T-cell (primary cell): Measurements from ENCODE around the gene CCDC127. TPM values are rescaled to one million over a fixed set of nuclear protein-coding genes. Genes with fewer than 3 reads are reported as not detected.
"Not testable (repeated sequence)": the region's sequence is repeated elsewhere in the genome, so short reads cannot be mapped to it uniquely, and the experiment has no call there.

Experiments used
- ATAC-seq, 4 experiments: fragments of 200-7000 bp in 3 of 4; fragments of 150-1000 bp in 1 of 4; cut with Tn5 transposase; replicated peaks in 1 of 4; 1 replicate in 3 of 4; 2 replicates in 1 of 4; pipeline ENCODE4 v1.10.0; 2021; ENCODE audit warnings: moderate library complexity in 3 of 4, mild to moderate bottlenecking in 2 of 4, moderate number of reproducible peaks in 1 of 4
- CTCF ChIA-PET, 2 donors: fragments of 300-600 bp; sonication (Branson Sonifier 250); formaldehyde crosslinking; loops; one replicate each; lab custom pipeline; 2022; ENCODE audit warnings: antibody characterized with exemption in 2 of 2; lab: Charles Lee
- POLR2A ChIA-PET, 2 donors: fragments of 300-600 bp; sonication (Branson Sonifier 250); formaldehyde crosslinking; loops; one replicate each; lab custom pipeline; 2022; ENCODE audit warnings: antibody characterized with exemption in 2 of 2; lab: Charles Lee
- DNase-seq, 35 experiments: peaks; one replicate each; pipeline versions ENCODE4 v3.0.0 to v3.0.0-alpha.2; 2013 to 2023
- H3K27ac ChIP-seq: one replicate; pipeline ENCODE4 v1.5.1; 2013; ENCODE audit warnings: low read length
- H3K27me3 ChIP-seq, 2 experiments: replicated peaks in 1 of 2; 1 replicate in 1 of 2; 2 replicates in 1 of 2; pipeline versions ENCODE4 v1.6.1 to v1.7.0; 2013; ENCODE audit warnings: low read length in 1 of 2, mixed read lengths in 1 of 2; ENCODE audit not compliant: control insufficient read depth in 2 of 2, insufficient read depth in 2 of 2; ENCODE audit errors: extremely low read depth in 1 of 2
- H3K36me3 ChIP-seq, 2 donors: 1 replicate in 1 of 2; 2 replicates in 1 of 2; pipeline versions ENCODE4 v1.6.1 to v1.7.0; 2013; ENCODE audit warnings: low read length in 1 of 2; ENCODE audit not compliant: control insufficient read depth in 2 of 2, insufficient read depth in 1 of 2; ENCODE audit errors: extremely low read depth in 1 of 2
- H3K4me1 ChIP-seq, 2 experiments: 1 replicate in 1 of 2; 2 replicates in 1 of 2; pipeline versions ENCODE4 v1.6.1 to v1.7.0; 2013; ENCODE audit warnings: low read length in 2 of 2, mixed read lengths in 1 of 2; ENCODE audit not compliant: insufficient read depth in 2 of 2, control insufficient read depth in 1 of 2; ENCODE audit errors: extremely low read depth in 1 of 2
- H3K4me3 ChIP-seq, 2 donors: 1 replicate in 1 of 2; 2 replicates in 1 of 2; pipeline versions ENCODE4 v1.5.1 to v1.7.0; 2013; ENCODE audit warnings: mild to moderate bottlenecking in 2 of 2, low read length in 1 of 2, moderate library complexity in 1 of 2; ENCODE audit not compliant: control insufficient read depth in 1 of 2; ENCODE audit errors: extremely low read depth in 1 of 2
- H3K9me3 ChIP-seq: 2 replicates; pipeline ENCODE4 v1.7.0; 2013
- H3K27ac Mint-ChIP-seq, 2 donors: one replicate each; pipeline ENCODE4 v1.8.0; 2020 to 2021; ENCODE audit warnings: mild to moderate bottlenecking in 2 of 2, mixed read lengths in 2 of 2
- H3K27me3 Mint-ChIP-seq, 2 donors: one replicate each; pipeline ENCODE4 v1.8.0; 2021 to 2022; ENCODE audit warnings: mixed read lengths in 2 of 2
- H3K36me3 Mint-ChIP-seq: one replicate; pipeline ENCODE4 v1.8.0; 2021; ENCODE audit warnings: mixed read lengths
- H3K4me1 Mint-ChIP-seq, 3 donors: one replicate each; pipeline ENCODE4 v1.8.0; 2020 to 2022; ENCODE audit warnings: mixed read lengths in 3 of 3, mild to moderate bottlenecking in 1 of 3
- H3K4me3 Mint-ChIP-seq, 3 donors: one replicate each; pipeline ENCODE4 v1.8.0; 2020 to 2022; ENCODE audit warnings: mild to moderate bottlenecking in 3 of 3, mixed read lengths in 3 of 3, moderate library complexity in 3 of 3
- H3K9me3 Mint-ChIP-seq, 3 donors: one replicate each; pipeline ENCODE4 v1.8.0; 2020 to 2022; ENCODE audit warnings: mixed read lengths in 3 of 3
- WGBS: methylation state at CpG from one replicate; pipeline ENCODE4 v1.1.5; 2013; ENCODE audit warnings: missing lambda C conversion rate; ENCODE audit not compliant: insufficient coverage; 5-methylcytosine and 5-hydroxymethylcytosine counted together
- total RNA-seq, 35 experiments: library from RNA in 6 of 35; stranded (reverse) in 6 of 35; fragments of 120-200 nt in 1 of 35; gene quantifications; one replicate each; pipeline versions ENCODE4 v1.2.1 to v1.2.4 and lab custom pipeline; 2013 to 2026

Gene CCDC127
- total RNA-seq, 5 donors from 2014 or later (not counting 1 experiment from before 2014, with no cell fraction given), result 2.5 to 9.8 (median 6.3) TPM

GRCh38 chr5:257148-257547 is 39.2 kb upstream of the CCDC127 start:
- Mint-ChIP-seq H3K9me3 (no peaks in the 10 kb centered on the region), H3K4me1 (peaks cover 0 to 9% (median 8%) of the 10 kb centered on the region in 3 donors), H3K4me3 (no peak overlapping the region), H3K36me3 (peaks cover 13% of the 10 kb centered on the region), H3K27me3 (no peaks in the 10 kb centered on the region), H3K27ac (no peak overlapping the region)
- H3K36me3 ChIP-seq, result peaks cover 8 to 34% of the 10 kb centered on the region in 2 donors
- H3K9me3 ChIP-seq, result no peaks in the 10 kb centered on the region
- no peak overlapping the region for H3K27ac ChIP-seq
- 100% methylated on average over 10 of the region's 13 CpGs for WGBS
- ChIA-PET POLR2A (no interaction called here), CTCF (no interaction called here)
- H3K4me1 ChIP-seq, result peaks cover 0 to 10% of the 10 kb centered on the region in 2 experiments
- ATAC-seq, result no peak
- no peak for DNase-seq
- H3K27me3 ChIP-seq, result no peaks in the 10 kb centered on the region
- no peak overlapping the region for H3K4me3 ChIP-seq

- POLR2A ChIA-PET, result interaction anchor here in 1 of 2 donors (0.7 kb wide), 1 partner anchor 157 kb away, joined by 3 read pairs; no protein-coding TSS in a partner anchor
- H3K27ac ChIP-seq, H3K9me3 Mint-ChIP-seq, CTCF ChIA-PET, H3K4me3 ChIP-seq, H3K27ac Mint-ChIP-seq, H3K9me3 ChIP-seq, DNase-seq, ATAC-seq, H3K27me3 Mint-ChIP-seq, H3K27me3 ChIP-seq, H3K4me3 Mint-ChIP-seq: not testable (repeated sequence)
- WGBS, result no CpG with 5 or more reads among the region's 8 CpGs
- H3K4me1 Mint-ChIP-seq, result peaks cover 0 to 12% (median 8%) of the 10 kb centered on the region in 3 donors
- H3K36me3 Mint-ChIP-seq, result peaks cover 12% of the 10 kb centered on the region
- Histone ChIP-seq H3K4me1 (peaks cover 0 to 10% of the 10 kb centered on the region in 2 experiments), H3K36me3 (peaks cover 13 to 34% of the 10 kb centered on the region in 2 donors)
These were observed 38.4 kb upstream of the CCDC127 start for GRCh38 chr5:256347-256746.

DNA sequence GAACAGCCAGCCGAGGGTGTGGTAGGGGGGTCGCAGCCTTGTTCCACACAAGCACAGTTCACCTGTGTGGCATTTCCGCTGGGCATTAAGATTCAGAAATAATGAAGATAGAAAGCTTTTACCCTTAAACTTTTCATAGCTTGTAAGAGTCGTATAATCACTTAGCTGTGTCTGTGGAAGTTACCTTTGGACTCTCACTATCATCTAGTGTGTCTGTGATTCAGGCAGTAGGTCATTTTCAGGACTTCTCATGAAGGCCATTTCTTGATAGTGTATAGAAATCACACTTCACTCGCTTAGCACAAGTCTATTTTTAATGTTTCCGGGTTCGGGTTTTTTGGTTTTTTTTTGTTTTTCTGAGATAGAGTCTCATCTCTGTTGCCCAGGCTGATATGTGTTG is 37.2 kb upstream of the CCDC127 start:
- Histone ChIP-seq H3K4me1 (peaks cover 0 to 10% of the 10 kb centered on the region in 2 experiments), H3K36me3 (peaks cover 13 to 34% of the 10 kb centered on the region in 2 donors)
- H3K4me3 Mint-ChIP-seq, H3K27ac ChIP-seq, DNase-seq, POLR2A ChIA-PET, H3K27ac Mint-ChIP-seq, H3K4me3 ChIP-seq, H3K27me3 ChIP-seq, H3K9me3 ChIP-seq, H3K9me3 Mint-ChIP-seq, CTCF ChIA-PET, H3K27me3 Mint-ChIP-seq, ATAC-seq: not testable (repeated sequence)
- WGBS, result no CpG with 5 or more reads among the region's 7 CpGs
- Mint-ChIP-seq H3K4me1 (peaks cover 0 to 12% (median 8%) of the 10 kb centered on the region in 3 donors), H3K36me3 (peaks cover 13% of the 10 kb centered on the region)

GRCh38 chr5:254322-254721 is 36.4 kb upstream of the CCDC127 start:
- POLR2A ChIA-PET, H3K27me3 Mint-ChIP-seq, CTCF ChIA-PET, H3K4me3 Mint-ChIP-seq, H3K27ac ChIP-seq, ATAC-seq, H3K27me3 ChIP-seq, H3K4me3 ChIP-seq, H3K27ac Mint-ChIP-seq, H3K9me3 Mint-ChIP-seq, DNase-seq, H3K9me3 ChIP-seq: not testable (repeated sequence)
- no CpG with 5 or more reads among the region's 15 CpGs for WGBS
- H3K4me1 ChIP-seq, result peaks cover 0 to 10% of the 10 kb centered on the region in 2 experiments
- peaks cover 0 to 13% (median 8%) of the 10 kb centered on the region in 3 donors for H3K4me1 Mint-ChIP-seq
- peaks cover 19% of the 10 kb centered on the region for H3K36me3 Mint-ChIP-seq
- H3K36me3 ChIP-seq, result peaks cover 13 to 35% of the 10 kb centered on the region in 2 donors

DNA sequence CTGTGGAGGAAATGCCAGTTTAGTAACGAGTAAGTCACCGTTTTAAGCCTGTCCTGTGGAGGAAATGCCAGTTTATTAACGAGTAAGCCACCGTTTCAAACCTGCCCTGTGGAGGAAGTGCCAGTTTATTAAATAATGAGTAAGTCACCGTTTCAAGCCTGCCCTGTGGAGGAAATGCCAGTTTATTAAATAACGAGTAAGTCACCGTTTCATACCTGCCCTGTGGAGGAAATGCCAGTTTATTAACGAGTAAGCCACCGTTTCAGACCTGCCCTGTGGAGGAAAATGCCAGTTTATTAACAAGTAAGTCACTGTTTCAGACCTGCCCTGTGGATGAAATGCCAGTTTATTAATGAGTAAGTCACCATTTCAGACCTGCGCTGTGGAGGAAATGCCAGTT is 34.6 kb upstream of the CCDC127 start:
- 47% methylated on average over 10 of the region's 10 CpGs for WGBS
- Mint-ChIP-seq H3K27me3 (no peaks in the 10 kb centered on the region), H3K9me3 (no peaks in the 10 kb centered on the region), H3K27ac (peak overlapping the region; percentile 80 to 89), H3K36me3 (peaks cover 37% of the 10 kb centered on the region), H3K4me3 (peak overlapping the region; percentile 21 to 37 (median 22)), H3K4me1 (peaks cover 0 to 13% (median 8%) of the 10 kb centered on the region in 3 donors)
- no peaks in the 10 kb centered on the region for H3K27me3 ChIP-seq
- ATAC-seq, result no peak
- POLR2A ChIA-PET, result no interaction called here
- peak overlapping the region; percentile 68 for H3K27ac ChIP-seq
- H3K9me3 ChIP-seq, result no peaks in the 10 kb centered on the region
- CTCF ChIA-PET, result no interaction called here
- H3K4me1 ChIP-seq, result peaks cover 0 to 10% of the 10 kb centered on the region in 2 experiments
- DNase-seq, result no peak
- peak overlapping the region in 1 of 2 donors; percentile 10 for H3K4me3 ChIP-seq
- H3K36me3 ChIP-seq, result peaks cover 13 to 40% of the 10 kb centered on the region in 2 donors

- peak overlapping the region; percentile 68 for H3K27ac ChIP-seq
- H3K4me3 Mint-ChIP-seq, result not testable (repeated sequence)
These were observed 34.0 kb upstream of the CCDC127 start for GRCh38 chr5:251975-252374.

More at GRCh38 chr5:251975-252374, 34.0 kb upstream of the CCDC127 start:
- Histone ChIP-seq H3K36me3 (peaks cover 8 to 38% of the 10 kb centered on the region in 2 donors), H3K4me1 (peaks cover 0 to 10% of the 10 kb centered on the region in 2 experiments)
- DNase-seq, H3K27me3 Mint-ChIP-seq, H3K4me3 ChIP-seq, H3K9me3 Mint-ChIP-seq, H3K27me3 ChIP-seq, ATAC-seq, H3K9me3 ChIP-seq, POLR2A ChIA-PET, CTCF ChIA-PET: not testable (repeated sequence)
- 41% methylated on average over 9 of the region's 11 CpGs for WGBS
- Mint-ChIP-seq H3K4me1 (peaks cover 0 to 13% (median 8%) of the 10 kb centered on the region in 3 donors), H3K27ac (peak overlapping the region in 1 of 2 donors; percentile 39), H3K36me3 (peaks cover 39% of the 10 kb centered on the region)
